HG02610 (cell line): Measurements from ENCODE around the gene ATAT1.

ENCODE experiments used
- ATAC-seq: cut with Tn5 transposase; IDR thresholded peaks from one replicate; pipeline ENCODE4 v1.9.1; 2021; ENCODE audit warnings: mild to moderate bottlenecking, moderate library complexity; ENCODE audit not compliant: unreplicated experiment

The ATAT1 gene

GRCh38 chr6:30626484-30627366 is at the start of gene ATAT1:
TSS of gene ATAT1 (plus strand) at chr6:30626874.
- peak; percentile 94 for ATAC-seq

GRCh38 chr6:30578051-30578450 is 48.6 kb upstream of the ATAT1 start:
- ATAC-seq, result no peak

GRCh38 chr6:30583921-30584320 is 42.8 kb upstream of the ATAT1 start:
- no peak for ATAC-seq

- ATAC-seq, result no peak
Measured at GRCh38 chr6:30589754-30590358, 36.8 kb upstream of the ATAT1 start.

GRCh38 chr6:30590509-30590908 is 36.2 kb upstream of the ATAT1 start:
- no peak for ATAC-seq

- ATAC-seq, result no peak
Measured at GRCh38 chr6:30591008-30591407, 35.7 kb upstream of the ATAT1 start.

GRCh38 chr6:30592287-30592686 is 34.4 kb upstream of the ATAT1 start:
- no peak for ATAC-seq

- ATAC-seq, result peak; percentile 57
Measured at GRCh38 chr6:30597315-30598144, 29.1 kb upstream of the ATAT1 start.

- ATAC-seq, result no peak
Measured at GRCh38 chr6:30598912-30599624, 27.6 kb upstream of the ATAT1 start.

GRCh38 chr6:30599625-30600324 is 26.9 kb upstream of the ATAT1 start:
- ATAC-seq, result no peak

- ATAC-seq, result no peak
Measured at GRCh38 chr6:30600451-30600961, 26.2 kb upstream of the ATAT1 start.

GRCh38 chr6:30601436-30601814 is 25.2 kb upstream of the ATAT1 start:
- no peak for ATAC-seq

- no peak for ATAC-seq
Measured at GRCh38 chr6:30601815-30602641, 24.6 kb upstream of the ATAT1 start.

- no peak for ATAC-seq
Measured at GRCh38 chr6:30603961-30604360, 22.7 kb upstream of the ATAT1 start.

- ATAC-seq, result no peak
Measured at GRCh38 chr6:30610065-30610464, 16.6 kb upstream of the ATAT1 start.

- ATAC-seq, result no peak
Measured at GRCh38 chr6:30611150-30611855, 15.4 kb upstream of the ATAT1 start.

- ATAC-seq, result no peak
Measured at GRCh38 chr6:30611856-30612194, 14.8 kb upstream of the ATAT1 start.

GRCh38 chr6:30612213-30612612 is 14.5 kb upstream of the ATAT1 start:
- no peak for ATAC-seq
